ENCODE results near the gene KREMEN1.
A peak's percentile ranks its signal among the peaks of the same experiment; 100 is the strongest.
"Not testable (repeated sequence)": the region's sequence is repeated elsewhere in the genome, so short reads cannot be mapped to it uniquely, and the experiment has no call there.

KREMEN1 gene

GRCh38 chr22:29072979-29073617, at the start of gene KREMEN1:
TSS of gene KREMEN1 (plus strand) at chr22:29073035. CDS start at chr22:29073131, 96 bp downstream.
- DNase-seq, result no peak

GRCh38 chr22:29023172-29023796, 49.6 kb upstream of the KREMEN1 start:
- DNase-seq, result no peak

- DNase-seq, result no peak
Observed at GRCh38 chr22:29026579-29026978, 46.3 kb upstream of the KREMEN1 start.

GRCh38 chr22:29028468-29028867, 44.4 kb upstream of the KREMEN1 start:
- no peak for DNase-seq

- DNase-seq, result no peak
Observed at GRCh38 chr22:29029202-29030000, 43.4 kb upstream of the KREMEN1 start.

GRCh38 chr22:29030016-29030617, 42.7 kb upstream of the KREMEN1 start:
- peak; percentile 2 for DNase-seq

- DNase-seq, result no peak
Observed at GRCh38 chr22:29030618-29031226, 42.1 kb upstream of the KREMEN1 start.

- no peak for DNase-seq
Observed at GRCh38 chr22:29031227-29032011, 41.4 kb upstream of the KREMEN1 start.

GRCh38 chr22:29032014-29032475, 40.8 kb upstream of the KREMEN1 start:
- DNase-seq, result no peak

- DNase-seq, result no peak
Observed at GRCh38 chr22:29032584-29032983, 40.3 kb upstream of the KREMEN1 start.

GRCh38 chr22:29037340-29037932, 35.4 kb upstream of the KREMEN1 start:
- DNase-seq, result no peak

- DNase-seq, result no peak
Observed at GRCh38 chr22:29039148-29039547, 33.7 kb upstream of the KREMEN1 start.

GRCh38 chr22:29039684-29040083, 33.2 kb upstream of the KREMEN1 start:
- DNase-seq, result not testable (repeated sequence)

- peak; percentile 73 for DNase-seq
Observed at GRCh38 chr22:29040385-29041275, 32.2 kb upstream of the KREMEN1 start.

- DNase-seq, result no peak
Observed at GRCh38 chr22:29041408-29041807, 31.4 kb upstream of the KREMEN1 start.

GRCh38 chr22:29043906-29044575, 28.8 kb upstream of the KREMEN1 start:
- no peak for DNase-seq

- DNase-seq, result no peak
Observed at GRCh38 chr22:29044657-29045176, 28.1 kb upstream of the KREMEN1 start.

- no peak for DNase-seq
Observed at GRCh38 chr22:29048822-29049654, 23.8 kb upstream of the KREMEN1 start.

Data from CD4-positive, alpha-beta T cell treated with Interleukin-10 for 1 hour (primary cell).